Body of pancreas (tissue), 4 donors: Measurements from ENCODE around the gene SYNE2.

Experiments used
- CTCF ChIP-seq, 7 experiments: fragments of 450-650 bp in 4 of 7; fragments of 200-600 bp in 3 of 7; sonication (generic) in 3 of 7; IDR thresholded peaks; one replicate each; pipeline ENCODE4 v1.5.1; 2016 to 2019; ENCODE audit warnings: antibody characterized with exemption in 7 of 7
- POLR2A ChIP-seq, 3 donors: fragments of 450-650 bp; IDR thresholded peaks; one replicate each; pipeline ENCODE4 v1.6.1; 2016; ENCODE audit warnings: antibody characterized with exemption in 3 of 3, mild to moderate bottlenecking in 2 of 3

GRCh38 chr14:64089920-64090319 is 237.1 kb downstream of the SYNE2 start:
- no peak for TF ChIP-seq CTCF (IDR thresholded peaks at IDR 0.05)
- no peak for TF ChIP-seq POLR2A (IDR thresholded peaks at IDR 0.05)
